OCI-LY7 (cell line): ENCODE results near the gene VWA8.

Experiments used
- CTCF ChIP-seq: fragments of 200-600 bp; sonication (generic); conservative IDR thresholded peaks from 2 replicates; pipeline ENCODE4 v1.5.1; 2014; ENCODE audit warnings: mild to moderate bottlenecking, antibody characterized with exemption, low read length, moderate library complexity, mixed read lengths
- EZH2phosphoT487 ChIP-seq: fragments of 200-600 bp; sonication (generic); IDR thresholded peaks from 2 replicates; pipeline ENCODE4 v1.6.1; 2018; ENCODE audit warnings: low read depth, borderline replicate concordance, mild to moderate bottlenecking, mixed run types, antibody characterized with exemption, low read length, moderate library complexity, mixed read lengths

DNA sequence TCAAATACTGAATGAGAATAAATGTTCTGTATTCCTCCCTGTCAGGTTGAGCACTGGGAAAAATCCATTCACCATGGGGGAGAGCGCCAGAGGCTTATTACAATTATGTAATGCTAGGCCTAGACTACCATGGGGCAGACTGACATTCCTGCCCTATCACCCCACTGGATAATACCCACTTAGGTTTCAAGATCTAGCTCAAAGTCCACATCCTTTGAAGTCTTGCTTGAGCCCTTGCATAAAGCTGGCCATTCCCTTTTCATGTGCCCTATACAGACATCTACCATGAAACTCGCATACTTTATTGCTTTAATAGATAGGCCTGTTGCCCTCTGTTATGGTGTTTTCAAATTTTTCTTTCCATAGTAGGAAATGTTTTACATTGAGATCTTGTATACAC, 354.3 kb downstream of the VWA8 start:
- no peak for TF ChIP-seq CTCF
- TF ChIP-seq EZH2phosphoT487, result no peak
